Nephron (organoid): ENCODE data around the gene HAUS3.

Experiments used
- H3K27ac Mint-ChIP-seq, 3 experiments: 2 replicates each; pipeline ENCODE4 v1.8.0; 2020; ENCODE audit warnings: mixed read lengths in 3 of 3, mild to moderate bottlenecking in 2 of 3, moderate library complexity in 1 of 3
- H3K27me3 Mint-ChIP-seq: 2 replicates; pipeline ENCODE4 v1.8.0; 2021; ENCODE audit warnings: low read depth, mild to moderate bottlenecking, moderate library complexity, mixed read lengths
- H3K36me3 Mint-ChIP-seq: 2 replicates; pipeline ENCODE4 v1.8.0; 2020; ENCODE audit warnings: low read depth, mixed read lengths
- H3K4me1 Mint-ChIP-seq: 2 replicates; pipeline ENCODE4 v1.8.0; 2020; ENCODE audit warnings: mixed read lengths
- H3K4me3 Mint-ChIP-seq, 3 experiments: 2 replicates each; pipeline ENCODE4 v1.8.0; 2020; ENCODE audit warnings: mild to moderate bottlenecking in 3 of 3, mixed read lengths in 3 of 3, moderate library complexity in 2 of 3
- H3K9me3 Mint-ChIP-seq: 2 replicates; pipeline ENCODE4 v1.8.0; 2020; ENCODE audit warnings: mixed read lengths
- CTCF ChIP-seq, 3 experiments: fragments of 200-600 bp; sonication (generic); IDR thresholded peaks; one replicate each; pipeline ENCODE4 v1.5.0; 2021; ENCODE audit warnings: antibody characterized with exemption in 3 of 3; ENCODE audit not compliant: unreplicated experiment in 3 of 3

HAUS3 gene

GRCh38 chr4:2179717-2180116 is 62.2 kb downstream of the HAUS3 start:
- Mint-ChIP-seq H3K4me1 (no peaks in the 10 kb centered on the region), H3K27ac (no peak overlapping the region)
- no peak for TF ChIP-seq CTCF (IDR thresholded peaks at IDR 0.05; ENCODE audit: unreplicated experiment in 3 of 3)

GRCh38 chr4:2178986-2179385 is 62.9 kb downstream of the HAUS3 start:
- no peak overlapping the region for H3K27ac Mint-ChIP-seq
- peaks cover 7% of the 10 kb centered on the region for H3K27me3 Mint-ChIP-seq
- H3K9me3 Mint-ChIP-seq: peaks cover 7% of the 10 kb centered on the region
- H3K4me1 Mint-ChIP-seq: no peaks in the 10 kb centered on the region
- H3K36me3 Mint-ChIP-seq: no peaks in the 10 kb centered on the region
- H3K4me3 Mint-ChIP-seq: no peak overlapping the region
- TF ChIP-seq CTCF (IDR thresholded peaks at IDR 0.05; ENCODE audit: unreplicated experiment in 3 of 3): no peak

More at GRCh38 chr4:2179717-2180116, 62.2 kb downstream of the HAUS3 start:
- no peaks in the 10 kb centered on the region for H3K36me3 Mint-ChIP-seq
- no peak overlapping the region for H3K4me3 Mint-ChIP-seq
- peaks cover 7% of the 10 kb centered on the region for H3K9me3 Mint-ChIP-seq
- peaks cover 7% of the 10 kb centered on the region for H3K27me3 Mint-ChIP-seq
